ENCODE data around the gene FIBP. TPM values are rescaled to one million over a fixed set of nuclear protein-coding genes. Genes with fewer than 3 reads are reported as not detected.
"Not testable (repeated sequence)": the region's sequence is repeated elsewhere in the genome, so short reads cannot be mapped to it uniquely, and the experiment has no call there.

The FIBP gene
- polyA plus RNA-seq, 1 donor: 59.9 TPM

GRCh38 chr11:65899356-65900124 is 11.3 kb upstream of the FIBP start:
- peaks cover 9% of the 10 kb centered on the region for H3K9me3 ChIP-seq (ENCODE audit: control insufficient read depth, low read depth, low read length)
- peaks cover 84% of the 10 kb centered on the region for H3K27me3 ChIP-seq (ENCODE audit: control insufficient read depth, insufficient read depth, low read length)
- DNase-seq: peak in 1 of 2 donors; percentile 62
- no peak overlapping the region for H3K4me3 ChIP-seq (ENCODE audit: low read length)
- H3K4me1 ChIP-seq (ENCODE audit: control insufficient read depth, insufficient read depth, low read length): peaks cover 9% of the 10 kb centered on the region
- no peaks in the 10 kb centered on the region for H3K36me3 ChIP-seq (ENCODE audit: control insufficient read depth, insufficient read depth, low read length)
- H3K27ac ChIP-seq (ENCODE audit: low read length): no peak overlapping the region
- WGBS (ENCODE audit: insufficient coverage, low lambda C conversion rate): no CpG with 5 or more reads among the region's 78 CpGs

- peaks cover 9% of the 10 kb centered on the region for H3K9me3 ChIP-seq (ENCODE audit: control insufficient read depth, low read depth, low read length)
- peaks cover 79% of the 10 kb centered on the region for H3K27me3 ChIP-seq (ENCODE audit: control insufficient read depth, insufficient read depth, low read length)
- DNase-seq: no peak
- H3K4me3 ChIP-seq (ENCODE audit: low read length): no peak overlapping the region
- H3K4me1 ChIP-seq (ENCODE audit: control insufficient read depth, insufficient read depth, low read length): peaks cover 9% of the 10 kb centered on the region
- no peaks in the 10 kb centered on the region for H3K36me3 ChIP-seq (ENCODE audit: control insufficient read depth, insufficient read depth, low read length)
- H3K27ac ChIP-seq (ENCODE audit: low read length): no peak overlapping the region
- no CpG with 5 or more reads among the region's 28 CpGs for WGBS (ENCODE audit: insufficient coverage, low lambda C conversion rate)
These were observed 10.5 kb upstream of the FIBP start for GRCh38 chr11:65898656-65899355.

GRCh38 chr11:65897020-65897471 is 8.8 kb upstream of the FIBP start:
- H3K27me3 ChIP-seq (ENCODE audit: control insufficient read depth, insufficient read depth, low read length): peaks cover 62% of the 10 kb centered on the region
- no peak for DNase-seq
- H3K4me3 ChIP-seq (ENCODE audit: low read length): no peak overlapping the region
- no CpG with 5 or more reads among the region's 4 CpGs for WGBS (ENCODE audit: insufficient coverage, low lambda C conversion rate)
- no peaks in the 10 kb centered on the region for H3K36me3 ChIP-seq (ENCODE audit: control insufficient read depth, insufficient read depth, low read length)
- H3K27ac ChIP-seq (ENCODE audit: low read length): no peak overlapping the region
- peaks cover 9% of the 10 kb centered on the region for H3K9me3 ChIP-seq (ENCODE audit: control insufficient read depth, low read depth, low read length)
- peaks cover 11% of the 10 kb centered on the region for H3K4me1 ChIP-seq (ENCODE audit: control insufficient read depth, insufficient read depth, low read length)

- peaks cover 18% of the 10 kb centered on the region for H3K4me1 ChIP-seq (ENCODE audit: control insufficient read depth, insufficient read depth, low read length)
- H3K27ac ChIP-seq (ENCODE audit: low read length): no peak overlapping the region
- DNase-seq: no peak
- peaks cover 54% of the 10 kb centered on the region for H3K27me3 ChIP-seq (ENCODE audit: control insufficient read depth, insufficient read depth, low read length)
- no peaks in the 10 kb centered on the region for H3K36me3 ChIP-seq (ENCODE audit: control insufficient read depth, insufficient read depth, low read length)
- peaks cover 9% of the 10 kb centered on the region for H3K9me3 ChIP-seq (ENCODE audit: control insufficient read depth, low read depth, low read length)
- WGBS (ENCODE audit: insufficient coverage, low lambda C conversion rate): 85% methylated on average over 4 of the region's 14 CpGs
- no peak overlapping the region for H3K4me3 ChIP-seq (ENCODE audit: low read length)
These were observed 8.0 kb upstream of the FIBP start for GRCh38 chr11:65896034-65896999.

GRCh38 chr11:65895482-65895981 is 7.3 kb upstream of the FIBP start:
- Histone ChIP-seq H3K4me3 (ENCODE audit: low read length) (no peak overlapping the region), H3K9me3 (ENCODE audit: control insufficient read depth, low read depth, low read length) (peaks cover 9% of the 10 kb centered on the region), H3K27me3 (ENCODE audit: control insufficient read depth, insufficient read depth, low read length) (peaks cover 46% of the 10 kb centered on the region), H3K36me3 (ENCODE audit: control insufficient read depth, insufficient read depth, low read length) (no peaks in the 10 kb centered on the region), H3K27ac (ENCODE audit: low read length) (no peak overlapping the region), H3K4me1 (ENCODE audit: control insufficient read depth, insufficient read depth, low read length) (peaks cover 21% of the 10 kb centered on the region)
- no CpG with 5 or more reads among the region's 5 CpGs for WGBS (ENCODE audit: insufficient coverage, low lambda C conversion rate)
- no peak for DNase-seq

- H3K27me3 ChIP-seq (ENCODE audit: control insufficient read depth, insufficient read depth, low read length): peaks cover 32% of the 10 kb centered on the region
- H3K36me3 ChIP-seq (ENCODE audit: control insufficient read depth, insufficient read depth, low read length): no peaks in the 10 kb centered on the region
- no peak overlapping the region for H3K4me3 ChIP-seq (ENCODE audit: low read length)
- H3K4me1 ChIP-seq (ENCODE audit: control insufficient read depth, insufficient read depth, low read length): peaks cover 25% of the 10 kb centered on the region
- no CpG with 5 or more reads among the region's 16 CpGs for WGBS (ENCODE audit: insufficient coverage, low lambda C conversion rate)
- no peak for DNase-seq
- peak overlapping the region; percentile 17 for H3K27ac ChIP-seq (ENCODE audit: low read length)
- H3K9me3 ChIP-seq (ENCODE audit: control insufficient read depth, low read depth, low read length): peaks cover 2% of the 10 kb centered on the region
These were observed 5.8 kb upstream of the FIBP start for GRCh38 chr11:65894034-65894591.

GRCh38 chr11:65892661-65893317 is 4.5 kb upstream of the FIBP start:
- Histone ChIP-seq H3K9me3 (ENCODE audit: control insufficient read depth, low read depth, low read length) (no peaks in the 10 kb centered on the region), H3K36me3 (ENCODE audit: control insufficient read depth, insufficient read depth, low read length) (no peaks in the 10 kb centered on the region), H3K4me1 (ENCODE audit: control insufficient read depth, insufficient read depth, low read length) (peaks cover 28% of the 10 kb centered on the region), H3K27me3 (ENCODE audit: control insufficient read depth, insufficient read depth, low read length) (peaks cover 19% of the 10 kb centered on the region), H3K27ac (ENCODE audit: low read length) (no peak overlapping the region), H3K4me3 (ENCODE audit: low read length) (no peak overlapping the region)
- DNase-seq: no peak
- no CpG with 5 or more reads among the region's 10 CpGs for WGBS (ENCODE audit: insufficient coverage, low lambda C conversion rate)

GRCh38 chr11:65892137-65892540 is 3.9 kb upstream of the FIBP start:
- H3K27ac ChIP-seq (ENCODE audit: low read length); DNase-seq; H3K36me3 ChIP-seq (ENCODE audit: control insufficient read depth, insufficient read depth, low read length); H3K9me3 ChIP-seq (ENCODE audit: control insufficient read depth, low read depth, low read length): not testable (repeated sequence)
- Histone ChIP-seq H3K4me1 (ENCODE audit: control insufficient read depth, insufficient read depth, low read length) (peaks cover 31% of the 10 kb centered on the region), H3K4me3 (ENCODE audit: low read length) (peak overlapping the region; percentile 47), H3K27me3 (ENCODE audit: control insufficient read depth, insufficient read depth, low read length) (peaks cover 13% of the 10 kb centered on the region)
- WGBS (ENCODE audit: insufficient coverage, low lambda C conversion rate): no CpG with 5 or more reads among the region's 5 CpGs

GRCh38 chr11:65891219-65892136 is 3.2 kb upstream of the FIBP start:
- H3K27ac ChIP-seq (ENCODE audit: low read length): peak overlapping the region; percentile 35
- peaks cover 3% of the 10 kb centered on the region for H3K36me3 ChIP-seq (ENCODE audit: control insufficient read depth, insufficient read depth, low read length)
- WGBS (ENCODE audit: insufficient coverage, low lambda C conversion rate): no CpG with 5 or more reads among the region's 57 CpGs
- H3K27me3 ChIP-seq (ENCODE audit: control insufficient read depth, insufficient read depth, low read length): peaks cover 6% of the 10 kb centered on the region
- DNase-seq: peak in 1 of 2 donors; percentile 37
- peak overlapping the region; percentile 47 for H3K4me3 ChIP-seq (ENCODE audit: low read length)
- peaks cover 37% of the 10 kb centered on the region for H3K4me1 ChIP-seq (ENCODE audit: control insufficient read depth, insufficient read depth, low read length)
- no peaks in the 10 kb centered on the region for H3K9me3 ChIP-seq (ENCODE audit: control insufficient read depth, low read depth, low read length)
